HG03469 (cell line): ENCODE results near the gene INTS11.

Source experiments
- ATAC-seq: cut with Tn5 transposase; IDR thresholded peaks from one replicate; pipeline ENCODE4 v1.9.1; 2021; ENCODE audit warnings: mild to moderate bottlenecking, moderate library complexity, moderate number of reproducible peaks; ENCODE audit not compliant: unreplicated experiment

Gene INTS11

GRCh38 chr1:1345384-1345783 lies 20.9 kb upstream of the INTS11 start:
- ATAC-seq: no peak

- ATAC-seq: no peak
Observed at GRCh38 chr1:1344655-1345361, 20.3 kb upstream of the INTS11 start.

GRCh38 chr1:1343811-1344421 lies 19.5 kb upstream of the INTS11 start:
- no peak for ATAC-seq

GRCh38 chr1:1342584-1343115 lies 18.2 kb upstream of the INTS11 start:
- no peak for ATAC-seq

GRCh38 chr1:1342061-1342562 lies 17.7 kb upstream of the INTS11 start:
- no peak for ATAC-seq

GRCh38 chr1:1341549-1342021 lies 17.1 kb upstream of the INTS11 start:
- no peak for ATAC-seq

- no peak for ATAC-seq
Observed at GRCh38 chr1:1340791-1341548, 16.5 kb upstream of the INTS11 start.

- ATAC-seq: no peak
Observed at GRCh38 chr1:1340185-1340584, 15.7 kb upstream of the INTS11 start.

GRCh38 chr1:1338278-1338677 lies 13.8 kb upstream of the INTS11 start:
- no peak for ATAC-seq

- ATAC-seq: no peak
Observed at GRCh38 chr1:1337793-1338147, 13.3 kb upstream of the INTS11 start.

GRCh38 chr1:1336931-1337792 lies 12.7 kb upstream of the INTS11 start:
- no peak for ATAC-seq

- ATAC-seq: no peak
Observed at GRCh38 chr1:1336446-1336845, 12.0 kb upstream of the INTS11 start.

- ATAC-seq: no peak
Observed at GRCh38 chr1:1335792-1336248, 11.4 kb upstream of the INTS11 start.

- ATAC-seq: no peak
Observed at GRCh38 chr1:1335283-1335682, 10.8 kb upstream of the INTS11 start.

- ATAC-seq: no peak
Observed at GRCh38 chr1:1334835-1335234, 10.4 kb upstream of the INTS11 start.

- no peak for ATAC-seq
Observed at GRCh38 chr1:1333551-1334241, 9.2 kb upstream of the INTS11 start.

- no peak for ATAC-seq
Observed at GRCh38 chr1:1332774-1333480, 8.5 kb upstream of the INTS11 start.

GRCh38 chr1:1332031-1332755 lies 7.7 kb upstream of the INTS11 start:
- no peak for ATAC-seq
